Adrenal gland (tissue), 5 donors: Measurements from ENCODE around the gene GCHFR.

Source experiments
- POLR2A ChIP-seq, 2 donors: fragments of 450-650 bp; IDR thresholded peaks; one replicate each; pipeline ENCODE4 v1.6.1; 2017; ENCODE audit warnings: antibody characterized with exemption in 2 of 2, mild to moderate bottlenecking in 2 of 2, moderate library complexity in 1 of 2
- TF ChIP-seq, protein P1 (sequence below), 6 experiments: fragments of 450-650 bp in 4 of 6; fragments of 200-600 bp in 2 of 6; sonication (generic) in 1 of 6; IDR thresholded peaks; 1 replicate in 5 of 6; 2 replicates in 1 of 6; pipeline versions ENCODE4 v1.5.1 to v1.8.0; 2016 to 2021; ENCODE audit warnings: antibody characterized with exemption in 6 of 6, mild to moderate bottlenecking in 2 of 6, moderate library complexity in 1 of 6
- donor health status: DM: no; HTN: no; CAD: no.

DNA sequence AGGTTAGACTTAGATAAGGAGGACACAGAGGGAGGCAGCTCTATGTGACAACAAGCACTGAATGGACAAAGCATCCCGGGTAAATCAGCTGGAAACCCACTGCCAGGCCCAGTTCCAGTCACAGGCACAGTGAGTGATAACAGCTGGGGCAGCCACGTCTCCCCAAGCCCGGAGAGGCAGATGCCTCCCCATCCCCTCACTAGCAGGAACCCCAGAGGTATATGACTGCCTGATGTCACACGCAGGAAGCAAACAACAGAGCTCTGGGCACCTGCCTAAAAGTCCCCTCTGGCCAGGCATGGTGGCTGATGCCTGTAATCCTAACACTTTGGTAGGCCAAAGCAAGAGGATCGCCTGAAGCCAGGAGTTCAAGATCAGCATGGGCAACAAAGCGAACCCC is 24.1 kb downstream of the GCHFR start:
- TF ChIP-seq, protein P1, sequence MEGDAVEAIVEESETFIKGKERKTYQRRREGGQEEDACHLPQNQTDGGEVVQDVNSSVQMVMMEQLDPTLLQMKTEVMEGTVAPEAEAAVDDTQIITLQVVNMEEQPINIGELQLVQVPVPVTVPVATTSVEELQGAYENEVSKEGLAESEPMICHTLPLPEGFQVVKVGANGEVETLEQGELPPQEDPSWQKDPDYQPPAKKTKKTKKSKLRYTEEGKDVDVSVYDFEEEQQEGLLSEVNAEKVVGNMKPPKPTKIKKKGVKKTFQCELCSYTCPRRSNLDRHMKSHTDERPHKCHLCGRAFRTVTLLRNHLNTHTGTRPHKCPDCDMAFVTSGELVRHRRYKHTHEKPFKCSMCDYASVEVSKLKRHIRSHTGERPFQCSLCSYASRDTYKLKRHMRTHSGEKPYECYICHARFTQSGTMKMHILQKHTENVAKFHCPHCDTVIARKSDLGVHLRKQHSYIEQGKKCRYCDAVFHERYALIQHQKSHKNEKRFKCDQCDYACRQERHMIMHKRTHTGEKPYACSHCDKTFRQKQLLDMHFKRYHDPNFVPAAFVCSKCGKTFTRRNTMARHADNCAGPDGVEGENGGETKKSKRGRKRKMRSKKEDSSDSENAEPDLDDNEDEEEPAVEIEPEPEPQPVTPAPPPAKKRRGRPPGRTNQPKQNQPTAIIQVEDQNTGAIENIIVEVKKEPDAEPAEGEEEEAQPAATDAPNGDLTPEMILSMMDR (IDR thresholded peaks at IDR 0.05): no peak
- TF ChIP-seq POLR2A (IDR thresholded peaks at IDR 0.05): no peak
